Tibial artery (tissue), 4 donors: ENCODE data around the gene GFI1.

Experiments used
- DNase-seq, 2 donors: peaks; one replicate each; pipeline ENCODE4 v3.0.0-alpha.2; 2019
- H3K27ac ChIP-seq, 2 donors: fragments of 200-600 bp; sonication (generic) in 1 of 2; 1 replicate in 1 of 2; 2 replicates in 1 of 2; pipeline ENCODE4 v1.5.1; 2018 to 2019; ENCODE audit warnings: mild to moderate bottlenecking in 1 of 2
- H3K27me3 ChIP-seq, 2 donors: fragments of 200-600 bp; sonication (generic) in 1 of 2; one replicate each; pipeline versions ENCODE4 v1.5.1 to v1.6.0; 2016 to 2019
- H3K36me3 ChIP-seq, 3 donors: fragments of 200-600 bp; sonication (generic) in 2 of 3; one replicate each; pipeline ENCODE4 v1.5.1; 2016 to 2019; ENCODE audit warnings: mild to moderate bottlenecking in 2 of 3
- H3K4me1 ChIP-seq, 4 donors: fragments of 200-600 bp; sonication (generic) in 2 of 4; 1 replicate in 3 of 4; 2 replicates in 1 of 4; pipeline ENCODE4 v1.5.1; 2016 to 2019
- H3K4me3 ChIP-seq, 2 donors: fragments of 200-600 bp; sonication (generic) in 1 of 2; 1 replicate in 1 of 2; 2 replicates in 1 of 2; pipeline ENCODE4 v1.5.1; 2018 to 2019; ENCODE audit warnings: mild to moderate bottlenecking in 2 of 2
- H3K9me3 ChIP-seq, 3 donors: fragments of 200-600 bp; sonication (generic) in 1 of 3; one replicate each; pipeline ENCODE4 v1.5.1; 2016 to 2019
- CTCF ChIP-seq, 2 experiments: fragments of 200-600 bp in 1 of 2; fragments of 450-650 bp in 1 of 2; IDR thresholded peaks; one replicate each; pipeline ENCODE4 v1.5.1; 2017 to 2019; ENCODE audit warnings: antibody characterized with exemption in 2 of 2, mild to moderate bottlenecking in 1 of 2, moderate library complexity in 1 of 2
- intact Hi-C: fragments of 100-400 bp; cut with DNase I; formaldehyde crosslinking; loops from one replicate; pipeline ENCODE4 v1.15.0; 2023; ENCODE audit warnings: low total_unique reads

Gene GFI1

GRCh38 chr1:92494485-92495141, 7.9 kb upstream of the GFI1 start:
- no peak for TF ChIP-seq CTCF (IDR thresholded peaks at IDR 0.05)
- intact Hi-C loops = no loop called here

GRCh38 chr1:92493139-92493538, 6.4 kb upstream of the GFI1 start:
- Histone ChIP-seq H3K4me3 (no peak overlapping the region), H3K36me3 (no peaks in the 10 kb centered on the region), H3K9me3 (no peaks in the 10 kb centered on the region), H3K27ac (no peak overlapping the region), H3K27me3 (peaks cover 0 to 4% of the 10 kb centered on the region in 2 donors), H3K4me1 (no peaks in the 10 kb centered on the region)
- TF ChIP-seq CTCF (IDR thresholded peaks at IDR 0.05) = no peak
- intact Hi-C loops = no loop called here
- DNase-seq = no peak

More at GRCh38 chr1:92494485-92495141, 7.9 kb upstream of the GFI1 start:
- Histone ChIP-seq H3K27me3 (no peaks in the 10 kb centered on the region), H3K27ac (no peak overlapping the region), H3K4me3 (no peak overlapping the region), H3K4me1 (no peaks in the 10 kb centered on the region), H3K9me3 (no peaks in the 10 kb centered on the region), H3K36me3 (no peaks in the 10 kb centered on the region)
- DNase-seq = no peak

GRCh38 chr1:92488832-92489231, 2.1 kb upstream of the GFI1 start:
- peaks cover under 1 to 43% of the 10 kb centered on the region in 2 donors for H3K27me3 ChIP-seq

GRCh38 chr1:92488416-92488815, 1.7 kb upstream of the GFI1 start:
- Histone ChIP-seq H3K4me1 (peaks cover 5 to 35% (median 35%) of the 10 kb centered on the region in 4 donors), H3K27ac (no peak overlapping the region), H3K9me3 (no peaks in the 10 kb centered on the region), H3K4me3 (no peak overlapping the region), H3K27me3 (peaks cover 3 to 47% of the 10 kb centered on the region in 2 donors), H3K36me3 (no peaks in the 10 kb centered on the region)
- DNase-seq = no peak
- intact Hi-C loops = no loop called here
- TF ChIP-seq CTCF (IDR thresholded peaks at IDR 0.05) = no peak

More at GRCh38 chr1:92488832-92489231, 2.1 kb upstream of the GFI1 start:
- no peak for TF ChIP-seq CTCF (IDR thresholded peaks at IDR 0.05)
- intact Hi-C loops = no loop called here
- H3K4me1 ChIP-seq = peaks cover 5 to 31% (median 30%) of the 10 kb centered on the region in 4 donors
- H3K9me3 ChIP-seq = no peaks in the 10 kb centered on the region
- H3K27ac ChIP-seq = no peak overlapping the region
- no peak overlapping the region for H3K4me3 ChIP-seq
- H3K36me3 ChIP-seq = no peaks in the 10 kb centered on the region
- no peak for DNase-seq

- no peak for DNase-seq
- Histone ChIP-seq H3K27me3 (peaks cover 3 to 60% of the 10 kb centered on the region in 2 donors), H3K4me3 (peak overlapping the region in 1 of 2 donors; percentile 49), H3K36me3 (no peaks in the 10 kb centered on the region), H3K9me3 (no peaks in the 10 kb centered on the region), H3K27ac (no peak overlapping the region), H3K4me1 (peaks cover 5 to 48% (median 47%) of the 10 kb centered on the region in 4 donors)
- no peak for TF ChIP-seq CTCF (IDR thresholded peaks at IDR 0.05)
- intact Hi-C loops = no loop called here
Measured at GRCh38 chr1:92487078-92487605, 417 bp upstream of the GFI1 start.
